ENCODE results near the gene OFD1.

GRCh38 chrX:13752141-13752540 is 17.6 kb downstream of the OFD1 start:
- TF ChIP-seq POLR2AphosphoS5 (IDR thresholded peaks at IDR 0.05; ENCODE audit: low read depth, low read length) (no peak), TAF1 (IDR thresholded peaks at IDR 0.05; ENCODE audit: borderline replicate concordance, low read depth, low read length) (no peak), USF2 (IDR thresholded peaks at IDR 0.05; ENCODE audit: borderline replicate concordance, low read depth, low read length) (no peak), RAD21 (IDR thresholded peaks at IDR 0.05; ENCODE audit: low read length) (no peak), PBX3 (IDR thresholded peaks at IDR 0.05) (no peak), MXI1 (IDR thresholded peaks at IDR 0.05; ENCODE audit: low read depth, low read length) (no peak), RCOR1 (IDR thresholded peaks at IDR 0.05; ENCODE audit: low read length) (no peak), EP300 (IDR thresholded peaks at IDR 0.05; ENCODE audit: borderline replicate concordance in 1 of 2, low read depth in 1 of 2, low read length in 1 of 2) (no peak), RFX5 (IDR thresholded peaks at IDR 0.05; ENCODE audit: low read length) (no peak), CHD2 (IDR thresholded peaks at IDR 0.05; ENCODE audit: low read length, partially characterized antibody) (no peak)
- TF ChIP-seq, protein P1, sequence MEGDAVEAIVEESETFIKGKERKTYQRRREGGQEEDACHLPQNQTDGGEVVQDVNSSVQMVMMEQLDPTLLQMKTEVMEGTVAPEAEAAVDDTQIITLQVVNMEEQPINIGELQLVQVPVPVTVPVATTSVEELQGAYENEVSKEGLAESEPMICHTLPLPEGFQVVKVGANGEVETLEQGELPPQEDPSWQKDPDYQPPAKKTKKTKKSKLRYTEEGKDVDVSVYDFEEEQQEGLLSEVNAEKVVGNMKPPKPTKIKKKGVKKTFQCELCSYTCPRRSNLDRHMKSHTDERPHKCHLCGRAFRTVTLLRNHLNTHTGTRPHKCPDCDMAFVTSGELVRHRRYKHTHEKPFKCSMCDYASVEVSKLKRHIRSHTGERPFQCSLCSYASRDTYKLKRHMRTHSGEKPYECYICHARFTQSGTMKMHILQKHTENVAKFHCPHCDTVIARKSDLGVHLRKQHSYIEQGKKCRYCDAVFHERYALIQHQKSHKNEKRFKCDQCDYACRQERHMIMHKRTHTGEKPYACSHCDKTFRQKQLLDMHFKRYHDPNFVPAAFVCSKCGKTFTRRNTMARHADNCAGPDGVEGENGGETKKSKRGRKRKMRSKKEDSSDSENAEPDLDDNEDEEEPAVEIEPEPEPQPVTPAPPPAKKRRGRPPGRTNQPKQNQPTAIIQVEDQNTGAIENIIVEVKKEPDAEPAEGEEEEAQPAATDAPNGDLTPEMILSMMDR (IDR thresholded peaks at IDR 0.05) = no peak
- TF ChIP-seq, protein P2, sequence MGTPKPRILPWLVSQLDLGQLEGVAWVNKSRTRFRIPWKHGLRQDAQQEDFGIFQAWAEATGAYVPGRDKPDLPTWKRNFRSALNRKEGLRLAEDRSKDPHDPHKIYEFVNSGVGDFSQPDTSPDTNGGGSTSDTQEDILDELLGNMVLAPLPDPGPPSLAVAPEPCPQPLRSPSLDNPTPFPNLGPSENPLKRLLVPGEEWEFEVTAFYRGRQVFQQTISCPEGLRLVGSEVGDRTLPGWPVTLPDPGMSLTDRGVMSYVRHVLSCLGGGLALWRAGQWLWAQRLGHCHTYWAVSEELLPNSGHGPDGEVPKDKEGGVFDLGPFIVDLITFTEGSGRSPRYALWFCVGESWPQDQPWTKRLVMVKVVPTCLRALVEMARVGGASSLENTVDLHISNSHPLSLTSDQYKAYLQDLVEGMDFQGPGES (IDR thresholded peaks at IDR 0.05; ENCODE audit: low read depth, low read length) = no peak
- TF ChIP-seq, protein P3, sequence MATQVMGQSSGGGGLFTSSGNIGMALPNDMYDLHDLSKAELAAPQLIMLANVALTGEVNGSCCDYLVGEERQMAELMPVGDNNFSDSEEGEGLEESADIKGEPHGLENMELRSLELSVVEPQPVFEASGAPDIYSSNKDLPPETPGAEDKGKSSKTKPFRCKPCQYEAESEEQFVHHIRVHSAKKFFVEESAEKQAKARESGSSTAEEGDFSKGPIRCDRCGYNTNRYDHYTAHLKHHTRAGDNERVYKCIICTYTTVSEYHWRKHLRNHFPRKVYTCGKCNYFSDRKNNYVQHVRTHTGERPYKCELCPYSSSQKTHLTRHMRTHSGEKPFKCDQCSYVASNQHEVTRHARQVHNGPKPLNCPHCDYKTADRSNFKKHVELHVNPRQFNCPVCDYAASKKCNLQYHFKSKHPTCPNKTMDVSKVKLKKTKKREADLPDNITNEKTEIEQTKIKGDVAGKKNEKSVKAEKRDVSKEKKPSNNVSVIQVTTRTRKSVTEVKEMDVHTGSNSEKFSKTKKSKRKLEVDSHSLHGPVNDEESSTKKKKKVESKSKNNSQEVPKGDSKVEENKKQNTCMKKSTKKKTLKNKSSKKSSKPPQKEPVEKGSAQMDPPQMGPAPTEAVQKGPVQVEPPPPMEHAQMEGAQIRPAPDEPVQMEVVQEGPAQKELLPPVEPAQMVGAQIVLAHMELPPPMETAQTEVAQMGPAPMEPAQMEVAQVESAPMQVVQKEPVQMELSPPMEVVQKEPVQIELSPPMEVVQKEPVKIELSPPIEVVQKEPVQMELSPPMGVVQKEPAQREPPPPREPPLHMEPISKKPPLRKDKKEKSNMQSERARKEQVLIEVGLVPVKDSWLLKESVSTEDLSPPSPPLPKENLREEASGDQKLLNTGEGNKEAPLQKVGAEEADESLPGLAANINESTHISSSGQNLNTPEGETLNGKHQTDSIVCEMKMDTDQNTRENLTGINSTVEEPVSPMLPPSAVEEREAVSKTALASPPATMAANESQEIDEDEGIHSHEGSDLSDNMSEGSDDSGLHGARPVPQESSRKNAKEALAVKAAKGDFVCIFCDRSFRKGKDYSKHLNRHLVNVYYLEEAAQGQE (IDR thresholded peaks at IDR 0.05; ENCODE audit: low read depth, low read length) = no peak
- TF ChIP-seq, protein P4, sequence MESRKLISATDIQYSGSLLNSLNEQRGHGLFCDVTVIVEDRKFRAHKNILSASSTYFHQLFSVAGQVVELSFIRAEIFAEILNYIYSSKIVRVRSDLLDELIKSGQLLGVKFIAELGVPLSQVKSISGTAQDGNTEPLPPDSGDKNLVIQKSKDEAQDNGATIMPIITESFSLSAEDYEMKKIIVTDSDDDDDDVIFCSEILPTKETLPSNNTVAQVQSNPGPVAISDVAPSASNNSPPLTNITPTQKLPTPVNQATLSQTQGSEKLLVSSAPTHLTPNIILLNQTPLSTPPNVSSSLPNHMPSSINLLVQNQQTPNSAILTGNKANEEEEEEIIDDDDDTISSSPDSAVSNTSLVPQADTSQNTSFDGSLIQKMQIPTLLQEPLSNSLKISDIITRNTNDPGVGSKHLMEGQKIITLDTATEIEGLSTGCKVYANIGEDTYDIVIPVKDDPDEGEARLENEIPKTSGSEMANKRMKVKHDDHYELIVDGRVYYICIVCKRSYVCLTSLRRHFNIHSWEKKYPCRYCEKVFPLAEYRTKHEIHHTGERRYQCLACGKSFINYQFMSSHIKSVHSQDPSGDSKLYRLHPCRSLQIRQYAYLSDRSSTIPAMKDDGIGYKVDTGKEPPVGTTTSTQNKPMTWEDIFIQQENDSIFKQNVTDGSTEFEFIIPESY (IDR thresholded peaks at IDR 0.05; ENCODE audit: borderline replicate concordance, low read depth) = no peak
